Right lobe of liver (tissue), 6 donors: ENCODE results near the gene STRADB. TPM values are rescaled to one million over a fixed set of nuclear protein-coding genes. Genes with fewer than 3 reads are reported as not detected.
"Not testable (repeated sequence)": the region's sequence is repeated elsewhere in the genome, so short reads cannot be mapped to it uniquely, and the experiment has no call there.

ENCODE experiments used
- ATAC-seq, 4 donors: fragments of 200-7000 bp; cut with Tn5 transposase; one replicate each; pipeline ENCODE4 v1.9.1; 2020; ENCODE audit warnings: mild to moderate bottlenecking in 4 of 4, moderate library complexity in 4 of 4
- DNase-seq, 3 donors: peaks; one replicate each; pipeline ENCODE4 v3.0.0-alpha.2; 2020
- H3K27ac ChIP-seq, 3 donors: fragments of 200-600 bp; one replicate each; pipeline ENCODE4 v1.8.0; 2022
- H3K27me3 ChIP-seq, 2 donors: fragments of 200-600 bp; one replicate each; pipeline ENCODE4 v1.8.0; 2022
- H3K36me3 ChIP-seq, 4 donors: fragments of 200-600 bp; sonication (generic) in 1 of 4; one replicate each; pipeline versions ENCODE4 v1.5.1 to v1.8.0; 2017 to 2022; ENCODE audit warnings: control low read depth in 1 of 4
- H3K4me1 ChIP-seq, 4 donors: fragments of 200-600 bp; sonication (generic) in 1 of 4; one replicate each; pipeline versions ENCODE4 v1.5.1 to v1.8.0; 2017 to 2022; ENCODE audit warnings: control low read depth in 1 of 4
- H3K4me3 ChIP-seq, 3 donors: fragments of 200-600 bp; one replicate each; pipeline ENCODE4 v1.8.0; 2022
- H3K9me3 ChIP-seq, 4 donors: fragments of 200-600 bp; sonication (generic) in 1 of 4; one replicate each; pipeline versions ENCODE4 v1.5.1 to v1.8.0; 2017 to 2022; ENCODE audit warnings: control low read depth in 1 of 4
- CTCF ChIP-seq, 4 donors: fragments of 200-600 bp in 3 of 4; fragments of 450-650 bp in 1 of 4; IDR thresholded peaks; one replicate each; pipeline versions ENCODE4 v1.5.1 to v1.8.0; 2016 to 2022; ENCODE audit warnings: antibody characterized with exemption in 4 of 4, mild to moderate bottlenecking in 2 of 4
- POLR2A ChIP-seq: fragments of 450-650 bp; IDR thresholded peaks from one replicate; pipeline ENCODE4 v1.6.1; 2017; ENCODE audit warnings: antibody characterized with exemption, mild to moderate bottlenecking
- WGBS: methylation state at CpG from one replicate; pipeline ENCODE4 v1.1.6; 2018; ENCODE audit warnings: low coverage, low lambda C conversion rate; ENCODE audit not compliant: insufficient coverage; ENCODE audit errors: missing lambda C conversion rate; 5-methylcytosine and 5-hydroxymethylcytosine counted together
- intact Hi-C, 2 donors: fragments of 100-400 bp; cut with DNase I; formaldehyde crosslinking; loops; one replicate each; pipeline versions ENCODE4 v1.11.2 to v1.14.1; 2022
- total RNA-seq, 6 experiments: library from RNA; depleted of rRNA in 2 of 6; stranded (reverse); fragments of >200 nt in 2 of 6; fragmentation: NEBNext Ultra II Directional in 3 of 6; extraction: Animal tissue kit (Norgen Biotek cat#: 25700) in 3 of 6; gene quantifications; one replicate each; pipeline versions ENCODE4 v1.1.0 to v1.2.4, GENCODE V29; 2016 to 2023
- donor health status: DM: no; HTN: yes; CAD: no.
- donor health status: DM: no; HTN: no; CAD: no.
- donor health status: DM: no; HTN: no; CAD: no.
- donor health status: DM: no; HTN: yes; CAD: no.
- donor health status: DM: no; HTN: yes; CAD: no.

The STRADB gene
- total RNA-seq, 6 experiments from 2014 or later, result 44.2 to 71.6 (median 63.4) TPM

DNA sequence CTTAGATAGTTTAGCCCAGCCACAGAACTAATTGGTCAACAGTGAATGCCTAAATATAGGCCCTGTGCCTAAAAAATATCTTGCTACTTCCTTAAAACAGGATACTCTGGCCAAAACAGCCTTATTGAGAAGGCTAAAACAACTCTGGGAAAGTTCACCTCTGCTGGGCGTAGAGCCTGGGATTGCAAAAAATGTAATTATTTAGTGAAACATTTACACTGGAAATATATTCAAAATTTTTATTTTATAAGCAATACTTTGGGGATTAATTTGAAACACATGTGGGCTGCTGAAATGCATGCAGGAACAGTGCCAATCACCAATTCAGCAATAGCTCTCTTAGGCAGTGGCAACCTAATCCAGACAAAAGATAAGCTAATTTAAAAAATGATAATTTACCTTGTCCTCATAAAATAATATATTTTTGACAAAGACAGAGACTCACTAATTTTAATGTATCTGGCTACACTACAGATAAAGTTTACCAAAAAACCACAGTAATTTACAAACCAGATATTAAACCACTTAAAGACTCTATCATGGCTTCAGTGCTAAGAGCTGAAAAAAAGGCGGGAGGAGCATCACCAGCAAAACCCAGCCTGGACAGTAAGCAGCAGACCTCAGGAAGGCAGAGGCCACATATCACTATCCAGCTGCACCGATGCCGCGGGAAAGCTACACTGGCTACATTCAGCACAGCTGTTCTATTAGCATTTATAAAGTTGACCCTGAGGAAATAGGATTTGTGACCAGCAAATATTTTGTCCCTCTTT is 18.7 kb upstream of the STRADB start:
- no peak overlapping the region for H3K4me3 ChIP-seq
- TF ChIP-seq POLR2A (no peak), CTCF (IDR thresholded peaks at IDR 0.05) (no peak)
- peak; percentile 39 to 67 (median 64) for ATAC-seq
- H3K27me3 ChIP-seq, result no peaks in the 10 kb centered on the region
- intact Hi-C loops, result no loop called here
- no peaks in the 10 kb centered on the region for H3K9me3 ChIP-seq
- H3K4me1 ChIP-seq, result peaks cover 0 to 17% (median 6%) of the 10 kb centered on the region in 4 donors
- peak overlapping the region in 1 of 3 donors; percentile 10 for H3K27ac ChIP-seq
- H3K36me3 ChIP-seq, result no peaks in the 10 kb centered on the region
- 52% methylated on average over 5 of the region's 5 CpGs for WGBS
- DNase-seq, result no peak

- TF ChIP-seq CTCF (IDR thresholded peaks at IDR 0.05), result no peak
- no peak for TF ChIP-seq POLR2A
- 46% methylated on average over 11 of the region's 11 CpGs for WGBS
- H3K9me3 ChIP-seq, result no peaks in the 10 kb centered on the region
- no peaks in the 10 kb centered on the region for H3K27me3 ChIP-seq
- intact Hi-C loops, result no loop called here
- H3K27ac ChIP-seq, result peak overlapping the region in 1 of 3 donors; percentile 9
- no peaks in the 10 kb centered on the region for H3K36me3 ChIP-seq
- ATAC-seq (peak in 3 of 4 donors; percentile 54 to 74 (median 64)), DNase-seq (no peak)
- peaks cover 0 to 17% (median 6%) of the 10 kb centered on the region in 4 donors for H3K4me1 ChIP-seq
- H3K4me3 ChIP-seq, result no peak overlapping the region
Observed at GRCh38 chr2:201433394-201433995, 18.0 kb upstream of the STRADB start.

- TF ChIP-seq POLR2A (no peak), CTCF (IDR thresholded peaks at IDR 0.05) (no peak)
- ATAC-seq (no peak), DNase-seq (no peak)
- no peak overlapping the region for H3K4me3 ChIP-seq
- peaks cover 0 to 26% (median 9%) of the 10 kb centered on the region in 4 donors for H3K4me1 ChIP-seq
- no peaks in the 10 kb centered on the region for H3K9me3 ChIP-seq
- intact Hi-C loops, result no loop called here
- WGBS, result 87% methylated on average over 2 of the region's 2 CpGs
- no peaks in the 10 kb centered on the region for H3K36me3 ChIP-seq
- no peaks in the 10 kb centered on the region for H3K27me3 ChIP-seq
- no peak overlapping the region for H3K27ac ChIP-seq
Observed at GRCh38 chr2:201436141-201436540, 15.4 kb upstream of the STRADB start.

- H3K27me3 ChIP-seq, ATAC-seq, H3K9me3 ChIP-seq, H3K4me1 ChIP-seq, DNase-seq, H3K4me3 ChIP-seq, H3K36me3 ChIP-seq, H3K27ac ChIP-seq, intact Hi-C loops: not testable (repeated sequence)
- WGBS, result 93% methylated on average over 1 of the region's 3 CpGs
Observed at GRCh38 chr2:201439336-201439922, 12.1 kb upstream of the STRADB start.

DNA sequence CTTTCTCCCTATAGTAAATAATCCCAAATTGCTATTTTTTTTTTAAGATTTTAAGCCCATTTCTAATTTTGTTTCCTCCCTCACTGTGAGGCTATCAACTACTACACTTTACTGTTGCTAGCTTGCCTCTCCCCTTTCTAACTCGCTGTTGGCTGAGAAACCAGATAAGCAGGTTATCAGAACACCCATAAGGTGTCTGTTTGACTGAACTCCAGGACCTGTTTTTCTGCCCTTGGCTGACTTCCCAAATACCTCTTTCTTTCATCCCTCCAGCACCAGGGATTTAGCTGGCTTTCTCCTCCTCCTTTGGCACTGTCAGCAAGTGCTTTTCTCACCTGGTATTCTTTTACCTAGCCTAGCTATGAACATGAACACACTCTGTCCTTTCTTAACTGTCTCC is 11.4 kb upstream of the STRADB start:
- Histone ChIP-seq H3K4me3 (no peak overlapping the region), H3K9me3 (no peaks in the 10 kb centered on the region), H3K27me3 (no peaks in the 10 kb centered on the region), H3K27ac (no peak overlapping the region), H3K4me1 (peaks cover 0 to 9% (median 3%) of the 10 kb centered on the region in 4 donors), H3K36me3 (no peaks in the 10 kb centered on the region)
- ATAC-seq (peak; percentile 91 to 95 (median 94)), DNase-seq (peak in 1 of 3 donors; percentile 67)
- TF ChIP-seq CTCF (IDR thresholded peaks at IDR 0.05) (no peak), POLR2A (no peak)
- WGBS, result 0% methylated on average over 1 of the region's 1 CpG
- intact Hi-C loops, result no loop called here
